GM10266 (cell line): ENCODE measurements around the gene ITGB3.
"Not testable (repeated sequence)": the region's sequence is repeated elsewhere in the genome, so short reads cannot be mapped to it uniquely, and the experiment has no call there.

Experiments used
- DNase-seq: peaks from one replicate; pipeline ENCODE4 v3.0.0; 2012; ENCODE audit errors: extremely low spot score
- CTCF ChIP-seq: IDR thresholded peaks from 2 replicates; pipeline ENCODE4 v1.5.1; 2012; ENCODE audit warnings: mild to moderate bottlenecking, low read depth; ENCODE audit not compliant: control insufficient read depth, insufficient read depth; ENCODE audit errors: missing control alignments

The ITGB3 gene

GRCh38 chr17:47209499-47209898, 44.1 kb upstream of the ITGB3 start:
- TF ChIP-seq CTCF: no peak
- DNase-seq: no peak

GRCh38 chr17:47210105-47210504, 43.5 kb upstream of the ITGB3 start:
- no peak for DNase-seq
- no peak for TF ChIP-seq CTCF

GRCh38 chr17:47210779-47211178, 42.8 kb upstream of the ITGB3 start:
- TF ChIP-seq CTCF: no peak
- DNase-seq: no peak

- no peak for TF ChIP-seq CTCF
- DNase-seq: no peak
These were observed 41.2 kb upstream of the ITGB3 start for GRCh38 chr17:47212458-47212857.

GRCh38 chr17:47213540-47213939, 40.1 kb upstream of the ITGB3 start:
- no peak for DNase-seq
- no peak for TF ChIP-seq CTCF

- no peak for TF ChIP-seq CTCF
- DNase-seq: no peak
These were observed 38.7 kb upstream of the ITGB3 start for GRCh38 chr17:47214931-47215330.

GRCh38 chr17:47216821-47217220, 36.8 kb upstream of the ITGB3 start:
- DNase-seq: not testable (repeated sequence)

GRCh38 chr17:47217279-47217678, 36.3 kb upstream of the ITGB3 start:
- DNase-seq: not testable (repeated sequence)
